Stimulated activated naive CD8-positive, alpha-beta T cell treated with anti-CD3 and anti-CD28 coated beads, Interleukin-15, Interleukin-2, amounts not matched to agents 100 U/mL and 50 U/mL, for 24 hours (primary cell): Measurements from ENCODE around the gene ZMAT2.
"Not testable (repeated sequence)": the region's sequence is repeated elsewhere in the genome, so short reads cannot be mapped to it uniquely, and the experiment has no call there.

Experiments used
- ATAC-seq: fragments of 150-1000 bp; cut with Tn5 transposase; one replicate; pipeline ENCODE4 v1.10.0; 2021
- DNase-seq: peaks from one replicate; pipeline ENCODE4 v3.0.0; 2021

The ZMAT2 gene, protein sequence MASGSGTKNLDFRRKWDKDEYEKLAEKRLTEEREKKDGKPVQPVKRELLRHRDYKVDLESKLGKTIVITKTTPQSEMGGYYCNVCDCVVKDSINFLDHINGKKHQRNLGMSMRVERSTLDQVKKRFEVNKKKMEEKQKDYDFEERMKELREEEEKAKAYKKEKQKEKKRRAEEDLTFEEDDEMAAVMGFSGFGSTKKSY

DNA sequence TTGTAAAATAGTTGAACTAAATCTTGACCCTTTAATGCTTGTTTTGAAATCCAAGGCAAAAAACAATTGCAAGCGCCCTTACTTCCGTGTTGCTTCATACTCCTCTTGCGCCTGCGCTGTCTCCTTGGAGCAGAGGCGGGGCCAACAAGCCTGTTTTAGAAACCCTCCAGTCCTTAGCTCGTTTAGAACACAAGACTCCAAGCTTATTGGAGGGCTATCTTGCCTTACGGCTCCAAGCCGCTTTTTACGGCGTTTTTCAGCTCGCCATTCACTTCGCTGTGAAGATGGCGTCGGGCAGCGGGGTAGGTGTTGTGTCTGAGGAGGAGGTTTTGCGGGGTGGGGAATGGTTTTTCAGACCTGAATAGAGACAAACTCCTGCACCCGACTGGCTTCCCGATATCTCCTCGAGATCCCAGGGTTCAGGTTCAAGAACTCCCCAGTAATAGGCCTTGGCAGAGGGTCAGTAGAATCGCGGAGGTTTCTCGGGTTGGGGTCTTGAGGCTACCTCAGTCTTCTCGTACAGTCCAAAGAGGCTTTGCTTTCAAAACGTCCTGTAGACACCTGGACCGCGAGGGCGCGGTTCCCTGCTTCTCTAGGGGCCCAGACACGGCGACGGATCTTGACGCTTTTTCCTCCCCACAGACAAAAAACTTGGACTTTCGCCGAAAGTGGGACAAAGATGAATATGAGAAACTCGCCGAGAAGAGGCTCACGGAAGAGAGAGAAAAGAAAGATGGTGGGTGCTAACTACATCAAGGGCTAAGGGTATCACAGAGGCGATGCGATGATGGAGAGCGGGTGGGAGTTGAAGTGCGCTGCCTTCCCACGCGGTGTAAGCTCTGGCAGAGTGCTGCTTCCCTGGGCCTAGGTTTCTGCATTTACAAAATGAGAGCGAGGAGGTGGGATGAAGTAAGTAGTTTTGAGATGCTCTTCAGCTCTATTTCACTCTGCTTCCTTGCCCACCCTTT lies at the start of gene ZMAT2:
Gene ZMAT2 (plus strand): TSS at position 271 of the 968 bp plus-strand sequence. CDS start 14 bp downstream, at position 285.
- peak; percentile 90 for DNase-seq
- peak; percentile 98 for ATAC-seq

DNA sequence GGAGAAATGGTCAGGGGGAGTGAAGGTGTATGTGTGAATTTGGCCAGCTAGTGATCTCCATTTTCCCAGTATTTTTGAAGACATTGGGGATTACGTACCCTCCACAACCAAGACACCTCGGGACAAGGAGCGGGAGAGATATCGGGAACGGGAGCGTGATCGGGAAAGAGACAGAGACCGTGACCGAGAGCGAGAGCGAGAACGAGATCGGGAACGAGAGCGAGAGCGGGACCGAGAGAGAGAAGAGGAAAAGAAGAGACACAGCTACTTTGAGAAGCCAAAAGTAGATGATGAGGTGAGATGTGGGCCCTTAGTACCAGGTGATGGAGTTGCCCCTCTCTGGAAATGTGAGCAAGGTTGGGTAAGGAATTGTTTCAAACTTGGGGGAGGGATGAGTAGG lies 41.4 kb upstream of the ZMAT2 start:
- ATAC-seq = no peak
- DNase-seq = no peak

DNA sequence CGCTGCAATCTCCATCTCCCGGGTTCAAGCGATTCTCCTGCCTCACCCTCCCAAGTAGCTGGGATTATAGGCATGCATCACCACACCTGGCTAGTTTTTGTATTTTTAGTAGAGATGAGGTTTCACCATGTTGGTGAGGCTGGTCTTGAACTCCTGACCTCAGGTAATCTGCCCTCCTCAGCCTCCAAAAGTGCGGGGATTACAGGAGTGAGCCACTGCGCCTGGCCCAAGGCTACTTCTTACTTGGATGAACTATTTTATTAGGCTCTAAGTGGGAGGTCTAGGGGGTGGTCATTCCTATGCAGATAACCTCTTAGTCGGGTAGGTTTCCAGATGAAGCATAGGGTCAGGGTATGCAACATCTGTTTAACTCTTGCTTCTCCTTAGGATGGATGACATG lies 39.9 kb upstream of the ZMAT2 start:
- ATAC-seq = not testable (repeated sequence)

DNA sequence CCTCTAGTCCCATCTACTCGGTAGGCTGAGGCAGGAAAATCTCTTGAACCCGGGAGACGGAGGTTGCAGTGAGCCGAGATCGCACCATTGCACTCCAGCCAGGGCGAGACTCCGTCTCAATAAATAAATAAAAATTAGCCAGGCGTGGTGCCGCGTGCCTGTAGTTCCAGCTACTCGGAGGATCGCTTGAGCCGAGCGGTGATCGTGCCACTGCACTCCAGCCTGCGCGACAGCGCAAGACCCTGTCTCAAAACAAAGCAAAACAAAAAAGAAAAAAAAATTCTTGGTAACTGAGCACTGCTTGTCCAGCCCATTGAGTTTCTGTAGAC lies 36.3 kb upstream of the ZMAT2 start:
- DNase-seq (no peak), ATAC-seq (no peak)

More for the DNA sequence above, 39.9 kb upstream of the ZMAT2 start:
- DNase-seq = not testable (repeated sequence)

DNA sequence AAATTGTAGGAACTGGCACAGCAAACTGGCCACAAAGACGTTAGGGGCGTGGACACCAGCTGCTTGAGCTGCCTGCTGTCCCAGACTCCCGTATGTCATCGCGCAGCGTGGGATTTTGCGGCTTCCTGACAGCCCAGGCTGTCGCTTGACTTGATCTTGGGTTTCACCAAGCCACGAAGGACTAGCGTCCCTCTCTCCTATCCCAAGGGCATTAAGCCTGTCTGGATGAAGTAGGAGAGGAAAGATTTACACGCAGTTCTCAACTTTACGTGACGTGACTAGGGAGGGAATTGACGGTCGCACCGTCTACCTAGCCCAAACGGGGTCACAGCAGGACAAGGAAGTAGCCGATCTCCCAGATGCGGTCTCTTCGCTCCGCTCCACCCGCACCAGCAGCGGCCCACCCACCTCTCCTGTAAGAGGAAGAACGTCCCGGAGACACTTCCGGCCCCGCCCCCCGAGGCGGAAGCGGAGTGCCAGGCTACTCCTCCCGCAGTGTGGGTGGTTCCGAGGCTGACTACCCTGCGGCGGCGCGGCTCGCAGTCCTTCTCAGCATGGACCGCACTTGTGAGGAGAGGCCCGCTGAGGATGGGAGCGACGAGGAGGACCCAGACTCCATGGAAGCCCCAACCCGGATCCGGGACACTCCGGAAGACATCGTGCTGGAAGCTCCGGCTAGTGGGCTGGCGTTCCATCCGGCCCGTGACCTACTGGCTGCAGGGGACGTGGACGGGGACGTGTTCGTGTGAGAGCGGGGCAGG lies 35.7 kb upstream of the ZMAT2 start, which contains the start of gene WDR55:
Gene WDR55 (plus strand): TSS at position 546 of the 761 bp plus-strand sequence. CDS start 9 bp downstream, at position 555.
- peak; percentile 96 for ATAC-seq
- DNase-seq = peak; percentile 97

DNA sequence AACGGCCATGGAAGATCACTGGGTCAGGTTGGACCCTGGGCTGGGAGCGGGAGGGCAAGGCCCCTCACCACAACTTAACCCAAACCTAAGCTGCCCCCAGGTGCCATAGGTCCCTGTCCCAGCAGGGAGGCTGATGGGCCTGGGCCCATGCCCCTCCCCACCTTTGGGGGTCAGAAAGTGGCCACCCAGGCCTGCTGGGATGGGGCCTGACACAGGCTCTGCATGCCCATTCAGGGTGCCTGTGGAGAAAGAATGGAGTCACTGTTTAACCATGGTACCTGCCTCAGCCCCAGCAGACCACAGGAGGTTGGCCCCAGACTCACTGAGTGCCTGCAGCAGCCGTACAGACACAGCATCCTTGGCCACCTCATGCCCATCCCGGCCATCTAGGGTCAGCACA lies 29.2 kb upstream of the ZMAT2 start:
- not testable (repeated sequence) for ATAC-seq, DNase-seq

DNA sequence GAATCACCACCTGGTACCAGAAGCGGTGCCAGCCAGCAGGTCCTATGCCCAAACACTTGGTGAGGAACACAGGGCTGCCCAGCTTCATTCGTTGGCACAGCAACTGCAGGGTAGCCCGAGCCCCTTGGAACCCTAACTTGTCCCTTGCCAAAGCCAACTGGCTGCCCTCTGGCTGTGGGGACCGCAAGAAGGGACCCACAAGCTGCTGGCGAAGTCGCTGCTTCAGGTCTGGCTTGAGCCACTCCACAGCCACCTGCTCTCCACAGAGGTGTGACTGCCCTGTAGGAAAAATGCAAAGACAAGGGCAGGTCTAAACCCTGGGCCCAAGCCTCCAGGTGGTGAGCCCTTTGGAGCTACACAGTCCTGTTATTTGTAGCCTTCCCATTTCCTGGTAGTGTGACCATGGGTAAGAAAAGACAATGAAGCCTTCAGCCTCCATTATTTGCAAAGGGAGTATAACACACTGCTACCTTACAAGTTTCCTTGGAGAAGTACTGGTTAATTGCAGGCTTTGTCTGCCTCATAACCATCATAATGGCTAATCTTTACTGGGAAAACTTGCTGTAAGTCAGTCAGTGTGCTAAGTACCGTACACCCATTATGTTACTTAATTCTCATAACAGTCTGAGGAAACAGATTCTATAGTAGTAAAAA lies 28.6 kb upstream of the ZMAT2 start:
- no peak for ATAC-seq
- DNase-seq = no peak

DNA sequence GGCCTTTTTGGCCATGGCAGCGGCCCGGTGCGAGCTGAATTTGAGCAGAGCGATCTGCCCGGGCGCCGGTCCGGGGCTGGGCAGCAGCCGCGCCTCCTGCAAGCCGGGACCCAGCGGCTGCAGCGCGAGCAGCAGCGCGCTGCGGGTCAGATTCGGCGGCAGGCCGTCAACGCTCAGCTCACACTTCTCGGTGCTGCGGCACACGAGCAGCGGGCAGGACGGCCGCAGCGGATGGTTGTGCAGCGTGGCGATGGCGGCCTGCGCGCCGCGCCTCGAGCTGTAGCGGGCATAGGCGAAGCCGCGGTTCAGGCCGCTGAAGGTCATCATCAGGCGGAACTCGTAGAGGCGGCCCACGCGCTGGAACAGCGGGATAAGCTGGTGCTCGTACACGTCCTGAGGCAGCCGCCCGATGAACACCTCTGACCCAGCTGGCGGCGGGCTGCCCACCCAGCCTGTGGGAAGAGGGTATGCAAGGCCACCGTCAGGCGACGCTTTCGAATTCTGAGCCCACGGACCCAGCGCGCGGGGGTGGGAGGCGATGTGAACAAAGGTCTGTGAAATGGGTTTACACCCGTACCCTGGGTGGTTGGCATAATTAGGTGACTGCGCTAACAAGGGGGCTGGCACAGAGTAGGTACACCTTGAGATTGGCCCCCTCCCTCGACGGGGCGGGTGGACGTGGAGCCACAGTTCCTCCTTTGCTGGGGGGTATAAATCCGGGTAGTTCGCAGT lies 27.6 kb upstream of the ZMAT2 start:
- DNase-seq = peak; percentile 21

DNA sequence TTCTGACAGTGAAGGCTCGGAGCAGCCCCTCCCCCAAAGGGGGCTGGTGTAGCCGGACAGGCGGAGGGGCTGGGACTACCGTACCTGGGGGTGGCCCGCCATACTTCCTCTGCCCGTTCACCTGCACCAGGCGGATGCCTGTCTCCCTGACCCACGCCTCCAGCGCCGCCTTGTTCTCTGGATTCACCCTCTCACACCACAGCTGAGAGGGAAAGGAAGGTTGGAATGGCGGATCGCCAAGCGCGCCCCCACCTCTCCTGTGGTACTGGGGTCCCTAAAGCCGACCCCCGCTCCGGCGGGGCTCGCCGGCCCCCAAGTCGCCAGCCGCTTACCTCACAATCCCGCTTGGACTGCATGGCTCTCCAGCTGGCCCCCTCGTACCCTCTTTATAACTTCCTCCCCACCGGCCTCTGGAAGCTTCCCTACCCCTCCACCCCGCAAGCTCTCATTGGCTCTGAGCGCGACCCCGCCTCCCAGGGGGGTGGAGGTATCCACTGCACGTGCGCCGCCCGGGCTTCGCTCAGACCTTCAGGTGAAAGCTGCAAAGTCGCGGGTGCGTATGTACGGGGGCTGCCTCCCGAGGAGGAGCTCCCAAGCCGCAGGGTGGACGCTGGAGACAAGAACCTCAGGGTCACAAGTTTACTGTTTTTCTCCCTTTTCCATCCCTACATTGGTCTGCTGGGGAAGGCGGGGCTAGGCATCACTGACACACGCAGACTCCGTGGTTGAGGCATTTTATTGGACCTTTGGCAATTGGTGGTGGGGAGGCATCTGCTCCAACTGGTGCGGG lies 26.9 kb upstream of the ZMAT2 start, which contains the start of gene DND1:
Gene DND1 (minus strand): TSS at position 390 of the 790 bp plus-strand sequence. CDS start 34 bp downstream, at position 356.
- ATAC-seq (peak; percentile 4), DNase-seq (no peak)

More for the DNA sequence above, 27.6 kb upstream of the ZMAT2 start:
- peak; percentile 7 for ATAC-seq

DNA sequence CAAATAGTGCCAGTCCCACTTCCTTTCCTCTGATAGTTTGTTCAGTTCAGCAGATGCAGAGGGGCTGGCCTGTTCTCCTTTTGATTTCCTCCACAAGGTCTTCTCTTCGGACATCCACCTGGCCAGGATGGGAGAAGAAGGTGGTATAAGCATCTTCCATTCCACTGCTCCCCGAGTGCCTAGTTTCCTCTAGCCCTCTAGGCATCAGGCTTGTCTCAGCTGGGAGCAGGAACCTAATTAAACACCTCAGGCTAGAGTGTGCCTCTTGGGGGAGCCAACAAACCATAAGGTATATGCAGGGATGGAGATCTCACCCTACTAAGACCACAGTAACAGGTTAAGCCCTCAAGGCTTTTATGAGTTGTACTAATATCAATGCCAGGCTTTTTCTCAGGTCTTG lies 26.0 kb upstream of the ZMAT2 start:
- ATAC-seq (no peak), DNase-seq (no peak)

DNA sequence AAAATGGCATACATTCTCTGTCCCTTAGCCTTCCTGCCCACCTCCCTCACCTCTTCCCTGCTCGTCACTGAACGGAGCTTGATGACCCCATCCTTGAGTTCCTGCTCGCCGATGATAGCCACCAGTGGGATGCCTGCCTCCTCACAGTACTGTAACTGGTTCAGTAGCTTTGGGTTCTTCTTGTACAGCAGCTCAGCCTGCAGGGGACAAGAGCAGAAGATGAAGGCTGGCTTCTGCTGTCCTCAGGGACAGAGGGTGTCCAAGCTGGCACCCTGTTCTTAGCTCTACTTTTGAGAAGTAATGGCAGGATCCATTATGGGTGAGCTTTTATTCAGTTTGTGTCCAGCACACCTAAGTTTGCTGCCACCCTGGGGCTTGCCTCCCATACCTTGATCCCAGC lies 25.6 kb upstream of the ZMAT2 start:
- ATAC-seq (no peak), DNase-seq (no peak)

DNA sequence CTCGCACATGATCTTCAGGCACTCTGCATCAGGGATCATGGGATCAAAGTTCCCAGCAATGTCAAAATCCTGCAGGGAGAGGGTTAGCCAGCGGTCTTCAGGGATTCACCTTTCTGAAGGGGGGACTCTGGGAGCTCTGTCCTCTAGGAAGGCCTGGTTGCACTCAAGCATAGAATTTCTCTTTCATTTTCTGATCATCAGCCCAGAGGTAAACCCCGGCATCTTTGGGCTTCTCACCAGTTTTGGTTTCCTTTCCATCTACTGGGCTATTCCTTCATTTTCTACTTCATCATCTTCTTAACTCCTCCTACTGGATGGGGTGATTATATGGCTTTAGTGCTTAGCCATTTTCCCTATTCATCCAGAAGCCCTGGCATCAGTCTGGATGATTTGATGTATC lies 22.3 kb upstream of the ZMAT2 start:
- no peak for DNase-seq
- no peak for ATAC-seq

DNA sequence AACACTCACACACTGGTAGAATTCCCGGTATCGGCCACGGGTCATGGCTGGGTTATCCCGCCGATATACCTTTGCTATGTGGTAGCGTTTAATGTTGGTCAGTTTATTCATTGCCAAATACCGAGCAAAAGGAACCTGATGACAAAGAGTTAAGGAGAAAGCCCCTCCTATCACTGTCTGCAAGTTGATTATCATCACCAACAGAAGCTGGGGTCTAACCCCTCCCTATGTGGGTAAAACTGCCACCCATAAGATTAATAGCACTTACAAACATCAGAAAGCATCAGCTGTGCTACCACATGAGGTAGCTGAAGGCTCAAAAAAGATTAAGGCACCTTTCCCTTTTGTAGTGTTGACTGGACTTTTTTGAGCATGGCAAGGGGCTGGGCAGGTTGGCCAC lies 21.3 kb upstream of the ZMAT2 start:
- DNase-seq = no peak
- no peak for ATAC-seq

DNA sequence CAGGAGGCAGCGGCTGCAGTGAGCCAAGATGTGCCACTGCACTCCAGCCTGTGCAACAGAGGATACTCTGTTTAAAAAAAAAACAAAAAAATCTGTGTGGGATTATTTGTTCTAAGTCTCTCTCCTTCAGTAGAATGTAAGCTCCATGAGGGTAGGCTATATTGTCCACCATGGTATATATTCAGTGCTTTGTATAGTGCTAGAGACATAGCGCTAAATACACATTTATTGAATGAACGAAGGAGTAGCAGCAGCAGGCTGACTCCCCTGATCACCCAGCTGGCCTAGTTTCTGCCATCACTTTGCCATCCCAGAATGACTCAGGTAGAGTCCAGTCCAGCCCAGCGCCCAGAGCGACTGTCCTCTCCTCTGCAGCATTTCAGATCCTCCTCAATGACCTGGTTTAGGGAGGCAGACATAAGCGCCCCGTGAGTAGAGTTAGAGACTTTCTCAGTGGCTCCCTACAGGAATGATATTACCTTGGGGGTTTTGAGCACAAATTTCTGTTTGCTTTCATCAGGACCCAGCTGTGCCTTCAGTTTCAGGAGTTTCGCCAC lies 9.8 kb upstream of the ZMAT2 start:
- DNase-seq (no peak), ATAC-seq (no peak)

DNA sequence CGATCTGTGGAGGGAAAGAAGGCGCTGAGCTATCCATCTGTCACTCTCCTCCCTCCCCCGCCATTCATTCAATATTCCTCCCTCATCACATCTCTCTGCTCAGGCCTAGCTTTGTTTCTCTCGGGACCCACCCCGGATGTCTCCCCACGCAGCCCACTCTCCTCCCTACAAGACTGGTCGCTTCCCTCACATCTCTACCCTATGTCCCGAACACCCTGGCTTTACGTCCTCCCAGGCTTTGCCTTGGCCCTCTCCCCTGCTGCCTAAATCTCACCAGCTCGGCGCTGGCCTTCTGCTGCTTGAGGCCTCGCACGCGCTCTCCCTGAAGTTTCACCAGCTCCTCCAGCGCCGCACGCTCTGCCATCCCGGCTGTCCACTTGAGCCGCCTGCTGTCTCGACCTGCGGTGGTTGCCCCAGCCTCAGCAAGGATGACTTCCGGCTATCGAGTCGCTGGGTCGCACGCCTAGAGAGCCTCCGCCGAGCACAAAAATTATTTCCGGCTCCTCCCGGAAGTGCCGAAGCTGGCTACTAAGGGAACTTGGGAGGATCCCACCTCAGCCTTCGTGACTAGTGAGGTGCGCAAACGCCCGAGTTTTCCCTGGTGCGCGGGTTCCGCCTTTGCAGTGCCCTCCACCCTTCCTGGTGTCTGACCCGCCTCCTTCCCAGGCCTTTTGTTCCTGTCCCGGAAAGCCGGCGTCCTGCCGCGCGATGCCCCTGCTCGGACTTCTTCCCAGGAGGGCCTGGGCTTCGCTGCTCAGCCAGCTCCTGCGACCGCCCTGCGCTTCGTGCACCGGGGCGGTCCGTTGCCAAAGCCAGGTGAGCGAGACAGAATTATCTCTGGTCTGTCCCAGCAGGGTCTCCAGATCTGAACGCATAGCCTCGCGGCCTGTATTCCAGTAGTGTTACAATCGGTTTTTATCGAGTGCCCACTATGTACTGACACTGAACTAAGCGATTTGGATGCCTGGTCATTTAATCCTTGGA lies 9.0 kb upstream of the ZMAT2 start, which contains the start of the genes HARS1 and HARS2:
Gene HARS1 (minus strand): TSS at position 430 of the 984 bp plus-strand sequence. CDS start 66 bp downstream, at position 364.
Gene HARS2 (plus strand): TSS at position 515 of the 984 bp plus-strand sequence. CDS start 194 bp downstream, at position 709.
- DNase-seq (peak; percentile 88), ATAC-seq (peak; percentile 98)

DNA sequence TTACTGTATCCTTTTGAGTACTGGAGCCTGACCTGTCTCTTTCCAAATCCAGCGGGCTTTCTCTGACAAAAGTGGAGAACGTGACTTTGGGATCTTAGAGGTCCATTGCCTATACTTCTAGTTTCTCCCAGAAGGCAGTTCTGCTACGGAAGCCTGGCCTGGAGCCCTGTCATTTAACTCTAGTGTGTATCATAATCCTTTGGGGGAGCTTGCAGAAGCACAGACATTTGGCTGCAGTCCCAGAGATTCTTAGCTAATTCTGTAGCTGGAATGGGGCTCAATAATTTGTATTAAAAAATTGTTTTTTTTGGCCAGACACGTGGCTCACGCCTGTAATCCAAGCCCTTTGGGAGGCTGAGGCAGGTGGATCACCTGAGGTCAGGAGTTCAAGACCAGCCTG lies 6.0 kb upstream of the ZMAT2 start:
- no peak for ATAC-seq
- no peak for DNase-seq

DNA sequence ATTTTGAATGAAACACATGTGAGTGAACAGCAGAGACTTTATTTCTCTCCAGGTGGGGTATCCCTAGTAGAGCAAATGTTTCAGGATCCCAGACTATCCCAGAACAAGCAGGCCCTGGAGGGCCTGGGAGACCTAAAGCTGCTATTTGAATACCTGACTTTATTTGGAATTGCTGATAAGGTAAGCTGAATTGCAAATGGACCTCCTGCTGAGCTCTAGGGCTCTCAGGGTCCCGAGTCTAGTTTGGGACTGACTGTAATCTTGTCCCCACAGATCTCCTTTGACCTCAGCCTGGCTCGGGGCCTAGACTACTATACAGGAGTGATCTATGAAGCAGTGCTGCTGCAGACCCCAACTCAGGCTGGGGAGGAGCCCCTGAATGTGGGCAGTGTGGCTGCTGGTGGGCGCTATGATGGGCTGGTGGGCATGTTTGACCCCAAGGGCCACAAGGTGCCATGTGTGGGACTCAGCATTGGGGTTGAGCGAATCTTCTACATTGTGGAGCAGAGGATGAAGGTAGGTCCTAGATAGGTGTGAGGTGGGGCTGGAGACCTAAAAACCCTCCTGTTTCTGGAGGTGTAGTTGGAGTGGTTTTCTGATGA lies 3.3 kb upstream of the ZMAT2 start:
- ATAC-seq (no peak), DNase-seq (no peak)

DNA sequence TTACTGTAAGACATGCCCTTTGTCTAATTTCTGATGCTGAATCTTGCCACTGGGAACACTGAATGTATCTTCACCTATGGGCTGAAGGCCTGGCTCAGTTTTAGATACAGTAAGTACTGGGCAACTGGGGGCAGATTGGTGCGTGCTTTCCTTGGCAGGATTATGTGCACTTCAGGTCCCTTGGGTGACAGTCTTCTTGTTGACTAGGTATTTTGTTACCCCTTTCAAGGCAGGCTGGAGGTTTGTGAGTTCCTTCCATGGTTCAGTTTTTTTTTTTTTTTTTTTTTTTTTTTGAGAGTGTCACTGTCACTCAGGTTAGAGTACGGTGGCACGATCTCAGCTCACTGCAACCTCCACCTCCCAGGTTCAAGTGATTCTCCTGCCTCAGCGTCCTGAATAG lies 7.6 kb downstream of the ZMAT2 start:
- DNase-seq (no peak), ATAC-seq (no peak)
